Breast epithelium (tissue), 3 donors: ENCODE data around the gene ARL8A.

Source experiments
- CTCF ChIP-seq, 3 donors: fragments of 450-650 bp; IDR thresholded peaks; one replicate each; pipeline ENCODE4 v1.5.1; 2016 to 2017; ENCODE audit warnings: antibody characterized with exemption in 3 of 3, mild to moderate bottlenecking in 3 of 3, moderate library complexity in 3 of 3
- POLR2A ChIP-seq: fragments of 450-650 bp; IDR thresholded peaks from one replicate; pipeline ENCODE4 v1.6.1; 2016; ENCODE audit warnings: antibody characterized with exemption, mild to moderate bottlenecking, moderate library complexity
- POLR2AphosphoS5 ChIP-seq, 3 donors: sonication (generic); formaldehyde crosslinking; IDR thresholded peaks; one replicate each; pipeline ENCODE4 v1.6.1; 2017; ENCODE audit warnings: antibody characterized with exemption in 3 of 3

GRCh38 chr1:202093858-202094257 lies 50.7 kb downstream of the ARL8A start:
- TF ChIP-seq CTCF (IDR thresholded peaks at IDR 0.05) (no peak), POLR2A (no peak), POLR2AphosphoS5 (IDR thresholded peaks at IDR 0.05) (no peak)
